ENCODE results near the gene NOSTRIN.

DNA sequence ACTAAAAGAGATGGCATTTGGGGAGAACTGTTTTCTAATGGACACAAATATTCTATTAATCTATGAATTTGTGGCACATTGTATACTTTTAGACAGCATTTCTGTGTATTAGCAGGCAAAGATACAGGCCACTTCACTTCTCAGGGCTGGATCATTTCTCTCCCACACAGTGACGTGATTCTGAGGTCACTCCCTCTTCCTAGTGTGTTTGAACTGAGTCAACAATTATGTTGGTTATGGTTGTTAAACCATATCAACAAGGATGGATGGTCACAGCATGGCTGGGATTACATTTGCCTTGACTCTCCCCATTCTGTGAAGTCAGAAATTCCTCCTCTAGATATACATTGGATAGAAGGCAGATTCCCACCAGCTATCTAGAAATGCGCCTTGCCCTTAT lies 11.6 kb downstream of the NOSTRIN start:
- TF ChIP-seq, protein P1, sequence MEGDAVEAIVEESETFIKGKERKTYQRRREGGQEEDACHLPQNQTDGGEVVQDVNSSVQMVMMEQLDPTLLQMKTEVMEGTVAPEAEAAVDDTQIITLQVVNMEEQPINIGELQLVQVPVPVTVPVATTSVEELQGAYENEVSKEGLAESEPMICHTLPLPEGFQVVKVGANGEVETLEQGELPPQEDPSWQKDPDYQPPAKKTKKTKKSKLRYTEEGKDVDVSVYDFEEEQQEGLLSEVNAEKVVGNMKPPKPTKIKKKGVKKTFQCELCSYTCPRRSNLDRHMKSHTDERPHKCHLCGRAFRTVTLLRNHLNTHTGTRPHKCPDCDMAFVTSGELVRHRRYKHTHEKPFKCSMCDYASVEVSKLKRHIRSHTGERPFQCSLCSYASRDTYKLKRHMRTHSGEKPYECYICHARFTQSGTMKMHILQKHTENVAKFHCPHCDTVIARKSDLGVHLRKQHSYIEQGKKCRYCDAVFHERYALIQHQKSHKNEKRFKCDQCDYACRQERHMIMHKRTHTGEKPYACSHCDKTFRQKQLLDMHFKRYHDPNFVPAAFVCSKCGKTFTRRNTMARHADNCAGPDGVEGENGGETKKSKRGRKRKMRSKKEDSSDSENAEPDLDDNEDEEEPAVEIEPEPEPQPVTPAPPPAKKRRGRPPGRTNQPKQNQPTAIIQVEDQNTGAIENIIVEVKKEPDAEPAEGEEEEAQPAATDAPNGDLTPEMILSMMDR (IDR thresholded peaks at IDR 0.05): no peak
- TF ChIP-seq POLR2AphosphoS5 (IDR thresholded peaks at IDR 0.05) (no peak), POLR2A (IDR thresholded peaks at IDR 0.05) (no peak)

All from prostate gland (tissue), 2 donors.